ENCODE results near the gene POLDIP3. TPM values are rescaled to one million over a fixed set of nuclear protein-coding genes. Genes with fewer than 3 reads are reported as not detected.
"Not testable (repeated sequence)": the region's sequence is repeated elsewhere in the genome, so short reads cannot be mapped to it uniquely, and the experiment has no call there.

Gene POLDIP3
- total RNA-seq, 6 experiments from 2014 or later = 54.2 to 63.7 (median 58.1) TPM

- no peaks in the 10 kb centered on the region; the same call in 1 of the 2 replicates for H3K36me3 Mint-ChIP-seq (ENCODE audit: low read depth)
- H3K27ac Mint-ChIP-seq = no peak overlapping the region
These were observed 50.0 kb downstream of the POLDIP3 start for GRCh38 chr22:42564699-42565098.

GRCh38 chr22:42563943-42564342 lies 50.7 kb downstream of the POLDIP3 start:
- H3K4me3 Mint-ChIP-seq; DNase-seq; H3K9me3 Mint-ChIP-seq; H3K36me3 Mint-ChIP-seq (ENCODE audit: low read depth); H3K27me3 Mint-ChIP-seq (ENCODE audit: insufficient read depth); H3K27ac Mint-ChIP-seq; H3K4me1 Mint-ChIP-seq (ENCODE audit: low read depth): not testable (repeated sequence)

More at GRCh38 chr22:42564699-42565098, 50.0 kb downstream of the POLDIP3 start:
- Mint-ChIP-seq H3K4me1 (ENCODE audit: low read depth) (no peaks in the 10 kb centered on the region), H3K27me3 (ENCODE audit: insufficient read depth) (no peaks in the 10 kb centered on the region; the same call in 1 of the 2 replicates), H3K9me3 (no peaks in the 10 kb centered on the region), H3K4me3 (no peak overlapping the region)
- TF ChIP-seq CTCF (IDR thresholded peaks at IDR 0.05) = no peak
- DNase-seq = no peak

GRCh38 chr22:42562684-42563083 lies 52.0 kb downstream of the POLDIP3 start:
- no peaks in the 10 kb centered on the region; the same call in 1 of the 2 replicates for H3K27me3 Mint-ChIP-seq (ENCODE audit: insufficient read depth)
- no peak for TF ChIP-seq CTCF (IDR thresholded peaks at IDR 0.05)
- H3K9me3 Mint-ChIP-seq = no peaks in the 10 kb centered on the region
- H3K27ac Mint-ChIP-seq = no peak overlapping the region
- H3K4me3 Mint-ChIP-seq = no peak overlapping the region
- H3K36me3 Mint-ChIP-seq (ENCODE audit: low read depth) = no peaks in the 10 kb centered on the region; the same call in 1 of the 2 replicates
- DNase-seq = no peak
- no peaks in the 10 kb centered on the region for H3K4me1 Mint-ChIP-seq (ENCODE audit: low read depth)

GRCh38 chr22:42562279-42562678 lies 52.4 kb downstream of the POLDIP3 start:
- no peak overlapping the region for H3K4me3 Mint-ChIP-seq
- no peak overlapping the region for H3K27ac Mint-ChIP-seq
- H3K27me3 Mint-ChIP-seq (ENCODE audit: insufficient read depth) = no peaks in the 10 kb centered on the region; the same call in 1 of the 2 replicates
- DNase-seq = no peak
- TF ChIP-seq CTCF (IDR thresholded peaks at IDR 0.05) = no peak
- no peaks in the 10 kb centered on the region for H3K9me3 Mint-ChIP-seq
- no peaks in the 10 kb centered on the region; the same call in 1 of the 2 replicates for H3K36me3 Mint-ChIP-seq (ENCODE audit: low read depth)
- no peaks in the 10 kb centered on the region for H3K4me1 Mint-ChIP-seq (ENCODE audit: low read depth)

GRCh38 chr22:42561856-42562255 lies 52.8 kb downstream of the POLDIP3 start:
- no peak for DNase-seq
- H3K36me3 Mint-ChIP-seq (ENCODE audit: low read depth) = no peaks in the 10 kb centered on the region; the same call in 1 of the 2 replicates
- no peak overlapping the region for H3K4me3 Mint-ChIP-seq
- TF ChIP-seq CTCF (IDR thresholded peaks at IDR 0.05) = no peak
- H3K27ac Mint-ChIP-seq = no peak overlapping the region
- H3K9me3 Mint-ChIP-seq = no peaks in the 10 kb centered on the region
- H3K27me3 Mint-ChIP-seq (ENCODE audit: insufficient read depth) = no peaks in the 10 kb centered on the region; the same call in 1 of the 2 replicates
- no peaks in the 10 kb centered on the region for H3K4me1 Mint-ChIP-seq (ENCODE audit: low read depth)

GRCh38 chr22:42560781-42561180 lies 53.9 kb downstream of the POLDIP3 start:
- H3K9me3 Mint-ChIP-seq = no peaks in the 10 kb centered on the region
- peak; percentile 77 for TF ChIP-seq CTCF (IDR thresholded peaks at IDR 0.05)
- no peaks in the 10 kb centered on the region; the same call in 1 of the 2 replicates for H3K36me3 Mint-ChIP-seq (ENCODE audit: low read depth)
- H3K4me1 Mint-ChIP-seq (ENCODE audit: low read depth) = no peaks in the 10 kb centered on the region
- no peak overlapping the region for H3K27ac Mint-ChIP-seq
- DNase-seq = no peak
- no peak overlapping the region for H3K4me3 Mint-ChIP-seq
- H3K27me3 Mint-ChIP-seq (ENCODE audit: insufficient read depth) = no peaks in the 10 kb centered on the region; the same call in 1 of the 2 replicates

Measured in HFFc6 (cell line).